Activated CD4-positive, alpha-beta memory T cell treated with anti-CD3 and anti-CD28 coated beads for 36 hours (primary cell): ENCODE data around the gene SFXN2. TPM values are rescaled to one million over a fixed set of nuclear protein-coding genes. Genes with fewer than 3 reads are reported as not detected.

Experiments
- CTCF ChIA-PET: fragments of 350-600 bp; sonication (Branson Sonifier 250); formaldehyde crosslinking; loops from one replicate; lab custom pipeline; 2021; ENCODE audit warnings: antibody characterized with exemption, inconsistent platforms; lab: Charles Lee
- POLR2A ChIA-PET: fragments of 350-600 bp; sonication (Branson Sonifier 250); formaldehyde crosslinking; loops from one replicate; lab custom pipeline; 2021; ENCODE audit warnings: antibody characterized with exemption; lab: Charles Lee
- DNase-seq: peaks from one replicate; pipeline ENCODE4 v3.0.0-alpha.2; 2020
- H3K27ac Mint-ChIP-seq: one replicate; pipeline ENCODE4 v1.8.0; 2021; ENCODE audit warnings: mixed read lengths
- H3K27me3 Mint-ChIP-seq: one replicate; pipeline ENCODE4 v1.8.0; 2021; ENCODE audit warnings: mixed read lengths
- H3K36me3 Mint-ChIP-seq: one replicate; pipeline ENCODE4 v1.8.0; 2021; ENCODE audit warnings: mixed read lengths
- H3K4me1 Mint-ChIP-seq: one replicate; pipeline ENCODE4 v1.8.0; 2021; ENCODE audit warnings: low read depth, mixed read lengths
- H3K4me3 Mint-ChIP-seq: one replicate; pipeline ENCODE4 v1.8.0; 2021; ENCODE audit warnings: mild to moderate bottlenecking, mixed read lengths
- H3K9me3 Mint-ChIP-seq: one replicate; pipeline ENCODE4 v1.8.0; 2021; ENCODE audit warnings: mixed read lengths
- intact Hi-C: fragments of 100-400 bp; cut with micrococcal nuclease; formaldehyde crosslinking; loops from one replicate; pipeline ENCODE4 v1.15.1; 2023
- total RNA-seq, 2 experiments: library from RNA; stranded (reverse); gene quantifications; one replicate each; pipeline ENCODE4 v1.2.3, GENCODE V29; 2021

Gene SFXN2
- total RNA-seq, 2 experiments from 2014 or later, result 14.7 to 17.8 TPM

- H3K4me1 Mint-ChIP-seq, result peaks cover 69% of the 10 kb centered on the region
- H3K27ac Mint-ChIP-seq, result no peak overlapping the region
- intact Hi-C loops, result no loop called here
- H3K27me3 Mint-ChIP-seq, result no peaks in the 10 kb centered on the region
- DNase-seq, result no peak
- no peak overlapping the region for H3K4me3 Mint-ChIP-seq
- ChIA-PET POLR2A (no interaction called here), CTCF (interaction anchor here (2.8 kb wide), 1 partner anchor 17 kb away, joined by 11 read pairs; no protein-coding TSS in a partner anchor)
- peaks cover 9% of the 10 kb centered on the region for H3K36me3 Mint-ChIP-seq
- no peaks in the 10 kb centered on the region for H3K9me3 Mint-ChIP-seq
Measured at GRCh38 chr10:102770792-102771191, 56.4 kb downstream of the SFXN2 start.

- no peak overlapping the region for H3K4me3 Mint-ChIP-seq
- no peaks in the 10 kb centered on the region for H3K27me3 Mint-ChIP-seq
- no peak for DNase-seq
- POLR2A ChIA-PET, result interaction anchor here (0.6 kb wide), 1 partner anchor 1332 kb away, joined by 3 read pairs; no protein-coding TSS in a partner anchor
- no peaks in the 10 kb centered on the region for H3K9me3 Mint-ChIP-seq
- H3K4me1 Mint-ChIP-seq, result peaks cover 66% of the 10 kb centered on the region
- H3K36me3 Mint-ChIP-seq, result peaks cover 9% of the 10 kb centered on the region
- CTCF ChIA-PET, result interaction anchor here (1.5 kb wide), 1 partner anchor 20 kb away, joined by 6 read pairs; no protein-coding TSS in a partner anchor
- intact Hi-C loops, result no loop called here
- no peak overlapping the region for H3K27ac Mint-ChIP-seq
Measured at GRCh38 chr10:102773320-102773719, 58.9 kb downstream of the SFXN2 start.

GRCh38 chr10:102773986-102774385 is 59.5 kb downstream of the SFXN2 start:
- ChIA-PET POLR2A (no interaction called here), CTCF (no interaction called here)
- no peaks in the 10 kb centered on the region for H3K27me3 Mint-ChIP-seq
- peaks cover 9% of the 10 kb centered on the region for H3K36me3 Mint-ChIP-seq
- peaks cover 68% of the 10 kb centered on the region for H3K4me1 Mint-ChIP-seq
- intact Hi-C loops, result no loop called here
- DNase-seq, result peak; percentile 46
- H3K27ac Mint-ChIP-seq, result no peak overlapping the region
- H3K9me3 Mint-ChIP-seq, result no peaks in the 10 kb centered on the region
- no peak overlapping the region for H3K4me3 Mint-ChIP-seq

- no peaks in the 10 kb centered on the region for H3K9me3 Mint-ChIP-seq
- H3K4me1 Mint-ChIP-seq, result peaks cover 60% of the 10 kb centered on the region
- no peak overlapping the region for H3K27ac Mint-ChIP-seq
- POLR2A ChIA-PET, result interaction anchor here (0.5 kb wide), 1 partner anchor 63 kb away, joined by 5 read pairs; no protein-coding TSS in a partner anchor
- intact Hi-C loops, result no loop called here
- no peaks in the 10 kb centered on the region for H3K27me3 Mint-ChIP-seq
- CTCF ChIA-PET, result interaction anchor here (1.3 kb wide), 1 partner anchor 11 kb away, joined by 3 read pairs; no protein-coding TSS in a partner anchor
- H3K36me3 Mint-ChIP-seq, result peaks cover 12% of the 10 kb centered on the region
- H3K4me3 Mint-ChIP-seq, result no peak overlapping the region
- DNase-seq, result no peak
Measured at GRCh38 chr10:102775201-102775934, 60.9 kb downstream of the SFXN2 start.

DNA sequence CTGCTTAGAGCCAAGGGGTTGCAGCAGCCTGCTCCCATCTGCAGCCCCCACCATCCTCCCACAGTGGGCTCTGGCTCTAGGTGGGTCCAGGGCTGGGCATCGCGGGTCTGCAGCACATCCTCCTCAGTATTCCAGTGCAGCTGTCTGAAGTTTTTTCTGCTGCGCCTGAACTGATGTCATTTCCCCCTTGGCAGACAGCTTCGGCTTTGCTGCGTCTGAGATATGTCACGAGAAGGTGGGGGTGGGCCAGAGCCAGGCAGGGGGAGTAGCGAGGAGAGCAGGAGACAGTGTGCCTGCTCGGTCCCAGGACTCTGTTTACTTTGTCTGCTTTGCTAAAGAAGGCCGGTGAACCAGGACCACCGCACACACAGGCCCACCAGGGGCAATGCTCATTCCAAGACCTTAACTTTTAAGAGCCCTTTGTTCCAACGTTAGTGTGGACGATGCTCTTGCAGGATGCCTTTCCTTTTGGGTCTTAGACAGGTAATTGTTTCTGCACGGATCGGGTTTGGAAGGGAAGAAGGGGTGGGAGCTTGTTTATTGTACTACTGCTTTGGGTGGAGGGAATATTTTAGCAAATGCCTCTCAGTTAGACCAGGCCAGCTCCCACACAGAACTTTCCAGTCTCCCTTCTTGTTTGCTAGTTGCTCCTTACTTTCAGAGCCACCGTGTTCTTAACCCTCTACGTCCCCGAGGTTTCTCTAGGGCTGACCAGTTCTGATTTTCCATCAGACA is 61.7 kb downstream of the SFXN2 start:
- no peaks in the 10 kb centered on the region for H3K27me3 Mint-ChIP-seq
- CTCF ChIA-PET, result interaction anchor here (1.3 kb wide), 1 partner anchor 12 kb away, joined by 3 read pairs; no protein-coding TSS in a partner anchor
- no peak for DNase-seq
- intact Hi-C loops, result no loop called here
- peaks cover 58% of the 10 kb centered on the region for H3K4me1 Mint-ChIP-seq
- no peaks in the 10 kb centered on the region for H3K9me3 Mint-ChIP-seq
- no peak overlapping the region for H3K4me3 Mint-ChIP-seq
- POLR2A ChIA-PET, result no interaction called here
- H3K27ac Mint-ChIP-seq, result no peak overlapping the region
- peaks cover 16% of the 10 kb centered on the region for H3K36me3 Mint-ChIP-seq

- ChIA-PET POLR2A (no interaction called here), CTCF (interaction anchor here (1.0 to 1.3 kb wide), 2 partner anchors 12 to 24 kb away, joined by 3 read pairs; no protein-coding TSS in a partner anchor)
- no peaks in the 10 kb centered on the region for H3K27me3 Mint-ChIP-seq
- no peaks in the 10 kb centered on the region for H3K9me3 Mint-ChIP-seq
- DNase-seq, result peak; percentile 16
- H3K27ac Mint-ChIP-seq, result no peak overlapping the region
- H3K4me3 Mint-ChIP-seq, result no peak overlapping the region
- intact Hi-C loops, result no loop called here
- H3K36me3 Mint-ChIP-seq, result peaks cover 16% of the 10 kb centered on the region
- H3K4me1 Mint-ChIP-seq, result peaks cover 59% of the 10 kb centered on the region
Measured at GRCh38 chr10:102776779-102777456, 62.5 kb downstream of the SFXN2 start.

DNA sequence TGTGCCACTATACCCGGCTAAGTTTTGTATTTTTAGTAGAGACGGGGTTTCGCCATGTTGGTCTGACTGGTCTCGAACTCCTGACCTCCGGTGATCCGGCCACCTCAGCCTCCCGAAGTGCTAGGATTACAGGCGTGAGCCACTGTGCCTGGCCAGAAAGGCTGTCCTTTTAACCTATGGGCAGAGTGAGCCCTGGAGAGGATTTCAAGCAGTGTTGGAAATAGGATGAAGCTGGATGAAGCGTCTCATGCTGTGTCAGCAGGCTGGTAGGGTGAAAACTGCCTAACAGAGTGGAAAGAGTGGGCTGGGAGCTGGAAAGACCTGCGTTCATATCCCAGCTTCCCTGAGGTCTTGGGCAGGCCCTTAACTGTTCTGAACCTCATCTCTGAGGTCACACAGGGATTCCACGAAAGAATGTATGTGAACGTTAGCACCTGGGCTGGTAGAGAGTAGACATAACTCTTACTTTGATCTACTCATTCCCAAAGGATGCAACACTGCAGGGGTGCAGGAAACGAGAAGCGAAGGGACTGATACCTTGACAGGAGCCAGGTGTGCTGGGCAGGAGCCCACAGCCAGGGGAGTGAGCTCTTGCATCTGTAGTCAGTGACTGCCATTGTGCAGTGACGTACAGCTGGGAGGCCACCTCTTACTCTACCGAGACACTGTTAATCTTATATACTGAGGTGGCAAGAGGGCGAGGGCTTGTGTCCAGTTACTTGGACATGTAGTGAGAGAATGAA is 63.4 kb downstream of the SFXN2 start:
- no peak for DNase-seq
- ChIA-PET POLR2A (no interaction called here), CTCF (interaction anchor here (1.0 kb wide), 1 partner anchor 25 kb away, joined by 3 read pairs; no protein-coding TSS in a partner anchor)
- no peak overlapping the region for H3K4me3 Mint-ChIP-seq
- H3K27ac Mint-ChIP-seq, result no peak overlapping the region
- intact Hi-C loops, result no loop called here
- peaks cover 16% of the 10 kb centered on the region for H3K36me3 Mint-ChIP-seq
- no peaks in the 10 kb centered on the region for H3K27me3 Mint-ChIP-seq
- no peaks in the 10 kb centered on the region for H3K9me3 Mint-ChIP-seq
- H3K4me1 Mint-ChIP-seq, result peaks cover 57% of the 10 kb centered on the region

DNA sequence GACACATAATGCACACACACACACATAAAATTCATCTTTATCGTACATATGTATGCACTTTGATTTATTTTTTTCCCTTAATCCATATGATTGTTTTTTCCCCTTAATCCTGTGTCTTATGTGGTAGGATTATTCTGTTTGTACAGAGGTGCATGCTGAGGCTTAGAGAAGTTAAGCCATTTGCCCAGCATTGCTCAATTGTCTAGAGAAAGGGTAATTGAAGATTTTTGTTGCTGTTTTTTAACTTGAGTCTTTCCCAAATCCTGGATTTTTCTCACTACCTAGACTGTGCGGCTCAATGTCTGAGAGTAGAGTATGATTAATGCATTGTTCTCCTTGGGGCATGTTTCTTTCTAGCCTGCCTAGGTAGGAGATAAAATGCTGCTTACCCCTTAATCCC is 64.3 kb downstream of the SFXN2 start:
- CTCF ChIA-PET, result interaction anchor here (1.2 kb wide), 2 partner anchors 35 to 275 kb away, joined by 3 to 4 read pairs; partner anchors contain the start of gene SUFU
- peaks cover 16% of the 10 kb centered on the region for H3K36me3 Mint-ChIP-seq
- POLR2A ChIA-PET, result no interaction called here
- DNase-seq, result no peak
- no peak overlapping the region for H3K27ac Mint-ChIP-seq
- peaks cover 54% of the 10 kb centered on the region for H3K4me1 Mint-ChIP-seq
- H3K27me3 Mint-ChIP-seq, result no peaks in the 10 kb centered on the region
- H3K9me3 Mint-ChIP-seq, result no peaks in the 10 kb centered on the region
- intact Hi-C loops, result no loop called here
- no peak overlapping the region for H3K4me3 Mint-ChIP-seq

DNA sequence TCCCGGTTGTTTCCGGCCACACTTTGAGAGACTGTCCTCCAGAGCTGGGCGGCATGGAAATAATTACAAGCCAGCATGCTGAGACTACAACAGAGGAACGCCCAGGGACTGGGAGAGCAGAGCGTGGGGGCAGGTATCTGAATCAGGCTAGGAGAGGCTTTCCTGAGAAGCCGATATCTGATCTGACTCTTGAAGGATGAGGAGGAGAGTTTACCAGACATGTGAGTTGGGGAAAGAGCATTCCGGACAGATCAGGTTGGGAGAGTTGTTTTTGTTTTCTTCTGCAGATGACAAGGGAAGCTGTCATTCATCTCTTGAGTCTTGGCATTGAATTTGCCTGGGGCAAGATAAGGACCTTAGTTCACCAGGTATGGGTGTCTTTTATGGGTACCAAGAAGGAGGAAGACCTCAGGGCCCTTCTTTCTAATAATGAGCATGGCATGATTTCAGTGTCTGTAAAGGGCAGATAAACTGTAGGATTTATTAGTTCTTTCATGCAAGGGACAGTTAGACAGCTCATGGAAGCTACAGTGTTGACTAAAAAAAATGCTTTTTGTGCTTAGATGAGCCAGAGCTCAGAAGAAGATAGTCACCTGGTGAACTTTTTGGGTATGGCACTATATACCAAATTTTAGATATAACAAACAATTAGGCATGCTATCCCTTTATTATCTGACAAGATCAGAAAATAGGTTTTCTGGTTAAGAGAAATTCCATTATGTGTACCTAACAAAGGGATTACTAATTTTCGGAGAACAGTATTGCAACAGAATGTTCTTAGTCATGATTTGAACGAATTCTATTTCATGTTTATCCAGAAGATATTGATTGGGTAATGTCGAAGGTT is 65.5 kb downstream of the SFXN2 start:
- no peaks in the 10 kb centered on the region for H3K9me3 Mint-ChIP-seq
- H3K36me3 Mint-ChIP-seq, result peaks cover 10% of the 10 kb centered on the region
- H3K27ac Mint-ChIP-seq, result no peak overlapping the region
- ChIA-PET CTCF (interaction anchor here (0.6 to 1.2 kb wide), 3 partner anchors 36 to 276 kb away, joined by 3 to 6 read pairs (median 4); partner anchors contain the start of gene SUFU), POLR2A (no interaction called here)
- H3K27me3 Mint-ChIP-seq, result no peaks in the 10 kb centered on the region
- no peak for DNase-seq
- intact Hi-C loops, result no loop called here
- no peak overlapping the region for H3K4me3 Mint-ChIP-seq
- H3K4me1 Mint-ChIP-seq, result peaks cover 48% of the 10 kb centered on the region

DNA sequence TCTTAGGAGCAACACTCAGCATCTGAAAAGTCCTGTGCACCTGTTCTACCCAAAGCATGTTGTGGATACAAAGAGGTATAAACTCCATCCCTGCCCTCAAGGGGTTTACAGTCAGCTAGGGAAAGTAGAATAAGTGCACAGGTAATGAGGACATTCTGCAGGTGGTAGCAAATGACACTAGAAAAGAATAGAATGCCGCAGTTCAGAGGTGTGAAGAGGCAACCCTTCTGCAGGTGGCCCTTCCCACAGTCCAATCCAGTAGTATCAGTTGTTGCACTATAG is 66.0 kb downstream of the SFXN2 start:
- H3K9me3 Mint-ChIP-seq, result no peaks in the 10 kb centered on the region
- peaks cover 8% of the 10 kb centered on the region for H3K36me3 Mint-ChIP-seq
- H3K4me3 Mint-ChIP-seq, result no peak overlapping the region
- H3K4me1 Mint-ChIP-seq, result peaks cover 44% of the 10 kb centered on the region
- DNase-seq, result no peak
- CTCF ChIA-PET, result no interaction called here
- H3K27ac Mint-ChIP-seq, result no peak overlapping the region
- H3K27me3 Mint-ChIP-seq, result no peaks in the 10 kb centered on the region
- POLR2A ChIA-PET, result no interaction called here
- intact Hi-C loops, result no loop called here
